ENCODE measurements around the gene FOXO3. TPM values are rescaled to one million over a fixed set of nuclear protein-coding genes. Genes with fewer than 3 reads are reported as not detected.
A peak's percentile ranks its signal among the peaks of the same experiment; 100 is the strongest.

The FOXO3 gene
- total RNA-seq, 4 donors from 2014 or later = 34.3 to 61.1 (median 49.7) TPM

DNA sequence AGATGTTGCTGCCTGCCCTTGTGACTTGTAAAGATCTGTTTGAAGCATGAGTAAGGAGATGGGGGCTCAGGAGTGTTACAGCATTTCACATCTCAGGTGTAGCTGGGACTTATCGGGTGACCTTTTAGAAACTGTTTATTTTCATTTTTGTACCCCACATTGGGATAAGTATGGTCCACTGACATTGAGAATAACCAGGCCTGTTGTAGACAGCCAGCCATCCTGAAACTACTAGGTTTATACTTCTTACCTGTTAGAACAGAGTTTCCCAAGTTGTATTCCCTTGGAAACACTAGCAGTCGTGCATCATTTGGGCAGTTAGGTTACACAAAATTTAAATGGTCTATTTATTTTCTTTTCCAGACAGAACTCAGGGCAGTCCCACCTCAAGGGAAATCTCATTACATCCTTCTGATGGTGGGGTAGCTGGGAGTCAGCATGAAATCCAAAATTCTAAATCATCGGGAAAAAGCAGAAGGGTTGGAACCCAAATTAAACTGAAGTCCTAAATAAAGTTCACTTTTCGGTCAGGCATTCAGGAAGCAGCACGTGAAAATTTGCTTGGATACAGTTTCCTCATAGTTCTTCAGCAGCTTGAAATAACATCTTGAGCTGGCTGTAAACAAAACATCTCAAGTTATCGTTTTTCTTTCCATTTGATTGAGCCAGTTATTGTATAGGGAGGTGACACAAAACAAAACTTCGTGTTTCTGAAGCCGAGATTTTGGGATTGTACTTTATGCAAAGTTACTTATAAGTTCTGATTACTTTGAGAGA is 30.5 kb downstream of the FOXO3 start:
- H3K36me3 ChIP-seq = peaks cover 0 to 4% (median 0%) of the 10 kb centered on the region in 3 donors
- peaks cover 2 to 83% (median 31%) of the 10 kb centered on the region in 4 donors for H3K4me1 ChIP-seq
- no peaks in the 10 kb centered on the region for H3K9me3 ChIP-seq
- no peaks in the 10 kb centered on the region for H3K27me3 ChIP-seq
- H3K4me3 ChIP-seq = no peak overlapping the region
- TF ChIP-seq, protein P1, sequence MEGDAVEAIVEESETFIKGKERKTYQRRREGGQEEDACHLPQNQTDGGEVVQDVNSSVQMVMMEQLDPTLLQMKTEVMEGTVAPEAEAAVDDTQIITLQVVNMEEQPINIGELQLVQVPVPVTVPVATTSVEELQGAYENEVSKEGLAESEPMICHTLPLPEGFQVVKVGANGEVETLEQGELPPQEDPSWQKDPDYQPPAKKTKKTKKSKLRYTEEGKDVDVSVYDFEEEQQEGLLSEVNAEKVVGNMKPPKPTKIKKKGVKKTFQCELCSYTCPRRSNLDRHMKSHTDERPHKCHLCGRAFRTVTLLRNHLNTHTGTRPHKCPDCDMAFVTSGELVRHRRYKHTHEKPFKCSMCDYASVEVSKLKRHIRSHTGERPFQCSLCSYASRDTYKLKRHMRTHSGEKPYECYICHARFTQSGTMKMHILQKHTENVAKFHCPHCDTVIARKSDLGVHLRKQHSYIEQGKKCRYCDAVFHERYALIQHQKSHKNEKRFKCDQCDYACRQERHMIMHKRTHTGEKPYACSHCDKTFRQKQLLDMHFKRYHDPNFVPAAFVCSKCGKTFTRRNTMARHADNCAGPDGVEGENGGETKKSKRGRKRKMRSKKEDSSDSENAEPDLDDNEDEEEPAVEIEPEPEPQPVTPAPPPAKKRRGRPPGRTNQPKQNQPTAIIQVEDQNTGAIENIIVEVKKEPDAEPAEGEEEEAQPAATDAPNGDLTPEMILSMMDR (IDR thresholded peaks at IDR 0.05) = no peak
- no peak for TF ChIP-seq POLR2A (IDR thresholded peaks at IDR 0.05)
- H3K27ac ChIP-seq = peak overlapping the region; percentile 72 to 86 (median 76)
- no peak for DNase-seq

DNA sequence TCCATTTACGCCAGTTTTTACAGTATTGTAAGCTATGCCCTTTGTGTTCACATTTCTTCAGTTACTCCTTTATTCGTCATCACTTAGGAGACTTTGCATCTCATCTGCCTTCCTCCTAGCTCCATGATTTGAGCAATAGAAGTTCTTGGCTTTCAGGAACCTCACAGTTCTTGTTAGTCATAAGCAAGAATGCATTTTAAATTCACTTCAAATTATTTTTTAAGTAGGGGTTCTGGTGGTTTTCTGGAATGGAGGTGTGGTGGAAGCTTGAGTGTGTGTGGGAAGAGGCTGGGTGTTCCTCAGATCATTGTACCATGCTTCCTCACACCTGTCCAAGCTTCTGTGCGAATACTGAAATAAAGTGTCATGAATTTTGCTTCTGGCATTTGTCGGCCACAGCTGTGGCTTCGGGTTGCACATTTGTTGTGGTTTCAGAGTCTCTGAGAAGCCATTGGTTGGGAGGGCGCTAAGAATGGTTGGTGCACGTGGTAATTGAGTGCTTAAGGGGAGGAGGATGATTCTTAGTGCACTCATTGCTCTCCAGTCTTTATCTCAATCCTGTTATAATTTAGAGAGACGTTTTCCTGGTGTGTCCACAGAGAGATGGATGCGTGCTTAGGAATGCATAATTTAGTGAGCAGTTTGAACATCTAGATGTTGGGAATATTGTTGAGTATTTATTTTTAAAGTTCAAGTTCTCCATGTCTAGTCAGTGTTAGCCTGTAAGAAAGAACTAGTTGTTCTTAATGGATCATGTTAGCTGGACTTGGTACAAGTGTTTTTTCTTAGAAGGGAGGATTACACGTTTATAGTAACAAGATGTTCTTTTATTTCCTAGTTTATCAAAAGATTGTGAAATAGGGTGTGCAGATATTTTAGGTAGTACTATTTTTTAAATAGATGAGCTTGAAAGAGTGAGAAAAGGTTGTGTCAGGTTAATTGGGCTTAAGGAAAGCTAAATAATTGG is 31.9 kb downstream of the FOXO3 start:
- no peak overlapping the region for H3K4me3 ChIP-seq
- H3K4me1 ChIP-seq = peaks cover 2 to 77% (median 29%) of the 10 kb centered on the region in 4 donors
- H3K36me3 ChIP-seq = peaks cover 0 to 4% (median 0%) of the 10 kb centered on the region in 3 donors
- TF ChIP-seq, protein P1 (IDR thresholded peaks at IDR 0.05) = no peak
- no peak for TF ChIP-seq POLR2A (IDR thresholded peaks at IDR 0.05)
- DNase-seq = peak in 2 of 3 donors; percentile 85 to 89
- peak overlapping the region; percentile 72 to 86 (median 76) for H3K27ac ChIP-seq
- H3K9me3 ChIP-seq = no peaks in the 10 kb centered on the region
- no peaks in the 10 kb centered on the region for H3K27me3 ChIP-seq

DNA sequence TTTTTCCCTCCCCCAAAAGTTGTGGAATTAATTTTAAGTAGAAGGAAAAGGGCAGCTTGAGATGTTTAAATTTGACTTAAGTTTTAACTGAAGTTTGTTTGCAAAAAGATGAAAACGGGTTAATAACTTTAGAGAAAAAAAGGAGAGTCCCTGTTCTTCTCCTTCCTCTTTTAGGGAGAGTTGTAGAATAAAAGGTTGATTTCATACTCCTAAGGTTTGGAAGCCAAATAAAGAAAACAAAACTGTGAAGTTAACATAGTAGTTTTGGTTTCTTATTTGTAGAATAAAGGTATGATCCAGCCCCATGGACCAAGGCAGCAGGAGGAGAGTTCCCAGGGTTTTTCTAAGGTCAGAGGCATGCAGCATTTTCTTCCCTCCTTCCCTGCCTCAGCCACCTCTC is 33.4 kb downstream of the FOXO3 start:
- peak overlapping the region in 3 of 4 donors; percentile 33 to 86 (median 53) for H3K27ac ChIP-seq
- H3K9me3 ChIP-seq = no peaks in the 10 kb centered on the region
- no peak for DNase-seq
- no peak for TF ChIP-seq POLR2A (IDR thresholded peaks at IDR 0.05)
- TF ChIP-seq, protein P1 (IDR thresholded peaks at IDR 0.05) = no peak
- peaks cover 0 to 4% (median 0%) of the 10 kb centered on the region in 3 donors for H3K36me3 ChIP-seq
- H3K4me1 ChIP-seq = peaks cover 0 to 73% (median 21%) of the 10 kb centered on the region in 4 donors
- H3K27me3 ChIP-seq = no peaks in the 10 kb centered on the region
- no peak overlapping the region for H3K4me3 ChIP-seq

DNA sequence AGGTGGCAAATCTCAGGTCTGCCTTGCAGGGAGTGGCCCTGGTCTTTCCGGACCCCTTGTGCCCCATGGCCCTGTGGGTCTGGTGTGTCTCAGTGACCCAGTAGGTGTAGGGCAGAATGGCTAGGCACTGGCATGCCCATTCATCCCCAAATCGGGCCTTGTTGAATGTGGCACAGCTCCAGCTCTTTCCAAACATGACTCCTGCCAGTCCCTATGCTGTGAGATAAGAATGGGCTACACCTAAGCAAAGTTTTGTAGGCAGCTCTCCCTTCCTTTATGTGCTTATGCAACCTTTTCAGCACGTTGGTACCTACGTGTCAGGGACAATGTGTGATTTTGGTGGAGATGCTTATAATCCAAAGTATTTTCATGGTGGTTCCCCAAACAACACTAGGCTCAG is 33.9 kb downstream of the FOXO3 start:
- Histone ChIP-seq H3K36me3 (peaks cover 0 to 4% (median 0%) of the 10 kb centered on the region in 3 donors), H3K4me3 (no peak overlapping the region), H3K9me3 (no peaks in the 10 kb centered on the region), H3K27me3 (no peaks in the 10 kb centered on the region), H3K4me1 (peaks cover 0 to 68% (median 19%) of the 10 kb centered on the region in 4 donors), H3K27ac (peak overlapping the region in 2 of 4 donors; percentile 53 to 86)
- no peak for TF ChIP-seq POLR2A (IDR thresholded peaks at IDR 0.05)
- no peak for DNase-seq

DNA sequence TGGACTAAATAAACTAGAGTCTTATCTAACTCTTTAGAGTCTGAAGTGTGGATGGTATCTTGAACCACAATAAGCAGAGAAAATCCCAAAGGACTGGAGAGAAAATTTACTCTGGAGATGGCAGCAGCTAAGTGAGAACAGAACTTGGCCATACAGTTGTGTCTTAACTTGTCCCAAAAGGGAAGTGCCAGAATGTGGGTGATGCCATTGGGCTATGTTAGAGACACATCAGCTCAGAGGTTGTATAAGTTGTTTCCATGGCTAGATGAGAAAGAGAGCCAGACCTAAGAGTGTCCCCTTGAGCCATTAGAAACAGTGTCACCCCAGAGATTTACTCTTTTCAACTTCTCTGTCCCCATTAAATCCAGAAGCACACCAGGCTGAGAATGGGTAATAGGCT is 36.2 kb downstream of the FOXO3 start:
- peaks cover 0 to 51% (median 11%) of the 10 kb centered on the region in 4 donors for H3K4me1 ChIP-seq
- H3K27me3 ChIP-seq = no peaks in the 10 kb centered on the region
- no peak for DNase-seq
- TF ChIP-seq, protein P1 (IDR thresholded peaks at IDR 0.05) = no peak
- no peak for TF ChIP-seq POLR2A (IDR thresholded peaks at IDR 0.05)
- no peaks in the 10 kb centered on the region for H3K36me3 ChIP-seq
- no peaks in the 10 kb centered on the region for H3K9me3 ChIP-seq
- peak overlapping the region in 2 of 4 donors; percentile 6 to 49 for H3K27ac ChIP-seq
- no peak overlapping the region for H3K4me3 ChIP-seq
